GM12872 (cell line): ENCODE data around the gene BRIX1.

Source experiments
- TF ChIP-seq, protein P1 (sequence below): IDR thresholded peaks from 3 replicates; pipeline ENCODE4 v1.5.1; 2011; ENCODE audit warnings: low read depth, mild to moderate bottlenecking, low read length, moderate library complexity; ENCODE audit not compliant: insufficient read depth

Gene BRIX1

DNA sequence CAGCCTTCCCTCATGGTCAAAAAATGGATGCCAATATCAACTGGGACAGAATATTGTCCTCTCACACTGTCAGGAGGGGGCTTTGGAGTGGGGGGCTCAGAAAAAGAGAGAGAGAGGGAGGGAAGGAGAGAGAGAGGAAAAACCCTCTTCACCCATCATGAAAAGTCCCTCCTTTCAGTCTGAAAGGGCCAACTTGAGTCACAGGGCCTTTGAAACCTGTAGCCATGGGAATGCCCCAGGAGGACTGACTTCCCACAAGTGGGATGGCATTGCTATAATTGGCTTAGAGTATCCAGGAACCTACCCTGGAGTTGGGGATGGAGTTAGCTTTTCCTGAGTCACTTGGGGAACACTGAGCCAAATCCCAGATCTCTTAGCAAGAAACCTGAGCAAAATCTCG is 55.0 kb downstream of the BRIX1 start:
- TF ChIP-seq, protein P1, sequence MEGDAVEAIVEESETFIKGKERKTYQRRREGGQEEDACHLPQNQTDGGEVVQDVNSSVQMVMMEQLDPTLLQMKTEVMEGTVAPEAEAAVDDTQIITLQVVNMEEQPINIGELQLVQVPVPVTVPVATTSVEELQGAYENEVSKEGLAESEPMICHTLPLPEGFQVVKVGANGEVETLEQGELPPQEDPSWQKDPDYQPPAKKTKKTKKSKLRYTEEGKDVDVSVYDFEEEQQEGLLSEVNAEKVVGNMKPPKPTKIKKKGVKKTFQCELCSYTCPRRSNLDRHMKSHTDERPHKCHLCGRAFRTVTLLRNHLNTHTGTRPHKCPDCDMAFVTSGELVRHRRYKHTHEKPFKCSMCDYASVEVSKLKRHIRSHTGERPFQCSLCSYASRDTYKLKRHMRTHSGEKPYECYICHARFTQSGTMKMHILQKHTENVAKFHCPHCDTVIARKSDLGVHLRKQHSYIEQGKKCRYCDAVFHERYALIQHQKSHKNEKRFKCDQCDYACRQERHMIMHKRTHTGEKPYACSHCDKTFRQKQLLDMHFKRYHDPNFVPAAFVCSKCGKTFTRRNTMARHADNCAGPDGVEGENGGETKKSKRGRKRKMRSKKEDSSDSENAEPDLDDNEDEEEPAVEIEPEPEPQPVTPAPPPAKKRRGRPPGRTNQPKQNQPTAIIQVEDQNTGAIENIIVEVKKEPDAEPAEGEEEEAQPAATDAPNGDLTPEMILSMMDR = no peak
